ENCODE data around the gene SLC22A7.
"Not testable (repeated sequence)": the region's sequence is repeated elsewhere in the genome, so short reads cannot be mapped to it uniquely, and the experiment has no call there.

The SLC22A7 gene

DNA sequence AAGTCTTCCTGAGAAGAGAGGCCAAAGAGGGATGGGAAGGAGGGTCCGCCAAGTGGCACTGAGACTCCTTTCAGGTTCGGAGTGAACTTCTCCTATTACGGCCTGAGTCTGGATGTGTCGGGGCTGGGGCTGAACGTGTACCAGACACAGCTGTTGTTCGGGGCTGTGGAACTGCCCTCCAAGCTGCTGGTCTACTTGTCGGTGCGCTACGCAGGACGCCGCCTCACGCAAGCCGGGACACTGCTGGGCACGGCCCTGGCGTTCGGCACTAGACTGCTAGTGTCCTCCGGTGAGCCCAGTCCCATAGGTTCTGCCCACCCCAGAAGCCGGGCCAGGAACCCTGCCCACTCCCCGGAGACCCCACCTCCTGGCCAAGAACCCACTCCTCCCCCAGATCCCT, 4.1 kb downstream of the SLC22A7 start:
- Histone ChIP-seq H3K36me3 (no peaks in the 10 kb centered on the region), H3K27ac (no peak overlapping the region), H3K27me3 (ENCODE audit: insufficient read depth, low read depth, severe bottlenecking) (no peaks in the 10 kb centered on the region), H3K9me3 (ENCODE audit: severe bottlenecking) (no peaks in the 10 kb centered on the region), H3K4me3 (ENCODE audit: low read depth, low read length) (no peak overlapping the region)
- TF ChIP-seq, protein P1, sequence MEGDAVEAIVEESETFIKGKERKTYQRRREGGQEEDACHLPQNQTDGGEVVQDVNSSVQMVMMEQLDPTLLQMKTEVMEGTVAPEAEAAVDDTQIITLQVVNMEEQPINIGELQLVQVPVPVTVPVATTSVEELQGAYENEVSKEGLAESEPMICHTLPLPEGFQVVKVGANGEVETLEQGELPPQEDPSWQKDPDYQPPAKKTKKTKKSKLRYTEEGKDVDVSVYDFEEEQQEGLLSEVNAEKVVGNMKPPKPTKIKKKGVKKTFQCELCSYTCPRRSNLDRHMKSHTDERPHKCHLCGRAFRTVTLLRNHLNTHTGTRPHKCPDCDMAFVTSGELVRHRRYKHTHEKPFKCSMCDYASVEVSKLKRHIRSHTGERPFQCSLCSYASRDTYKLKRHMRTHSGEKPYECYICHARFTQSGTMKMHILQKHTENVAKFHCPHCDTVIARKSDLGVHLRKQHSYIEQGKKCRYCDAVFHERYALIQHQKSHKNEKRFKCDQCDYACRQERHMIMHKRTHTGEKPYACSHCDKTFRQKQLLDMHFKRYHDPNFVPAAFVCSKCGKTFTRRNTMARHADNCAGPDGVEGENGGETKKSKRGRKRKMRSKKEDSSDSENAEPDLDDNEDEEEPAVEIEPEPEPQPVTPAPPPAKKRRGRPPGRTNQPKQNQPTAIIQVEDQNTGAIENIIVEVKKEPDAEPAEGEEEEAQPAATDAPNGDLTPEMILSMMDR (IDR thresholded peaks at IDR 0.05; ENCODE audit: low read depth, low read length): no peak
- no peak for DNase-seq

DNA sequence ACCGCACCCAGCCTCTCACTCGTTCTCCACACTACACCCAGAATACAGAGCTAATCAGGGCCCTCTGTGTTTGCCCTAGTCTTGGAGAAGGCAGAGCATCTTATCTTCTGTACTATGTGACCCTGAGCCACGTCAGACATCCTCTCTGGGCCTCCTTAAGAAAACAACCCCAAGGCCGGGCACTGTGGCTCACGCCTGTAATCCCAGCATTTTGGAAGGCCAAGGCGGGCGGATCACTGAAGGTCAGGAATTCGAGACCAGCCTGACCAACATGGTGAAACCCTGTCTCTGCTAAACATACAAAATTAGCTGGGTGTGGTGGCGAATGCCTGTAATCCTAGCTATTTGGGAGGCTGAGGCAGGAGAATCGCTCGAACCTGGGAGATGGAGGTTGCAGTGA, 4.9 kb downstream of the SLC22A7 start:
- not testable (repeated sequence) for H3K27ac ChIP-seq; H3K27me3 ChIP-seq (ENCODE audit: insufficient read depth, low read depth, severe bottlenecking); DNase-seq; H3K36me3 ChIP-seq; H3K9me3 ChIP-seq (ENCODE audit: severe bottlenecking); H3K4me3 ChIP-seq (ENCODE audit: low read depth, low read length)

DNA sequence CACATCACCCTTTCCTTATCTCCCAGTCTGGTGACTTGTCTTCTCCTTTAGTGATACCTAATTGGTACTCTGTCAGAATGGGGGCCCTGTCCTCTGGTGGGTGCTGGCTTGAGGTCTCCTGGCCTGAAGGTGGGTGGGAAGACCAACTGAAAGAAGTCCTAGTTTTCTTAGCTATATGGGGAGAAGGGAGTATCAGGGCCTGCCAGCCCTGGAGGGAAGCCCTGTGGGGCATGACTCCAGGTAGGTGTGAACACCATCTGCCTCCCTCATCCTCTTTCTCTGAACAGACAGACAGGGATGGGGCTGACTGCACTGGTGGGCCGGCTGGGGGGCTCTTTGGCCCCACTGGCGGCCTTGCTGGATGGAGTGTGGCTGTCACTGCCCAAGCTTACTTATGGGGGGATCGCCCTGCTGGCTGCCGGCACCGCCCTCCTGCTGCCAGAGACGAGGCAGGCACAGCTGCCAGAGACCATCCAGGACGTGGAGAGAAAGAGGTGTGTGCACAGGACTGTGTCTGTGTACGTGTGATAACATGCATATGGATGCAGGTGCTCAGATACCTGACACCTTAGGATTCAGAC, 5.8 kb downstream of the SLC22A7 start:
- DNase-seq: no peak
- Histone ChIP-seq H3K27me3 (ENCODE audit: insufficient read depth, low read depth, severe bottlenecking) (no peaks in the 10 kb centered on the region), H3K9me3 (ENCODE audit: severe bottlenecking) (no peaks in the 10 kb centered on the region), H3K36me3 (no peaks in the 10 kb centered on the region), H3K4me3 (ENCODE audit: low read depth, low read length) (no peak overlapping the region), H3K27ac (no peak overlapping the region)
- TF ChIP-seq, protein P1 (IDR thresholded peaks at IDR 0.05; ENCODE audit: low read depth, low read length): no peak

DNA sequence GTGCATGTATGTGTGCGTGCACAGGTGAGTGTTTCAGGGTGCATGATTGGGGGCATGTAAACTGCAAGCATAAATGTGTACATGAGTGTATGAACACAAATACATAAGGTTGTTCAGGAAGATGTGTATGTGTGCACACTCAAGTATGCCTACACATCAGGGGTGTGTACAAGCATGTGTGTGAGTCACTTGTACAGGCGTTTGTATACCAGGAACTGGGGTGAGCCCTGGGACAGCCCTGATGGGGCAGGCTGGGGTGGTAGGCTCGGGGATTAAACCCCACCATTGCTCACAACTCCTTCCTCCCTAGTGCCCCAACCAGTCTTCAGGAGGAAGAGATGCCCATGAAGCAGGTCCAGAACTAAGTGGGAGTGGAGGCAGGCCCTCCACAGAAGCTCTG, 6.3 kb downstream of the SLC22A7 start:
- H3K4me3 ChIP-seq (ENCODE audit: low read depth, low read length): no peak overlapping the region
- TF ChIP-seq, protein P1 (IDR thresholded peaks at IDR 0.05; ENCODE audit: low read depth, low read length): no peak
- H3K9me3 ChIP-seq (ENCODE audit: severe bottlenecking): no peaks in the 10 kb centered on the region
- no peaks in the 10 kb centered on the region for H3K36me3 ChIP-seq
- DNase-seq: no peak
- H3K27me3 ChIP-seq (ENCODE audit: insufficient read depth, low read depth, severe bottlenecking): no peaks in the 10 kb centered on the region
- no peak overlapping the region for H3K27ac ChIP-seq

DNA sequence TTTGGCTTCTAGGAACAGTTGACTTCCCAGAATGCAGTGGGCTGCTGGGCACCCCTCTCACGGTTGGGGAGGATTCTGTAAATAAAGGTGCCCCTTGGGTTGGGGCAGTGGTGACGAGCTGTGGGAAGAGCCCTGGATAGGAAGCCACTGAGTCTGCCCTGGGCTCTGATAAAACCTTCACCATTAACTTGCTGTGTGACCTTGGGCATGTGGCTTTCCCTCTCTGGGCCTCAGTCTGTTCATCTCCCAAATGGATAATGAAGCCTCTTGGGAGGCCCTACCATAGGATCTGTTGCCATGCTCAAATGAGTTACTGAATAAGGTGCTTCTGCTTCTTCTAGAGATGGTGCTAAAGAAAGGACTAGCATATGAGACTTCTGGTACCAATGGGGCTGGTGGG, 6.8 kb downstream of the SLC22A7 start:
- H3K4me3 ChIP-seq (ENCODE audit: low read depth, low read length): no peak overlapping the region
- no peaks in the 10 kb centered on the region for H3K9me3 ChIP-seq (ENCODE audit: severe bottlenecking)
- DNase-seq: no peak
- H3K27me3 ChIP-seq (ENCODE audit: insufficient read depth, low read depth, severe bottlenecking): no peaks in the 10 kb centered on the region
- no peaks in the 10 kb centered on the region for H3K36me3 ChIP-seq
- TF ChIP-seq, protein P1 (IDR thresholded peaks at IDR 0.05; ENCODE audit: low read depth, low read length): no peak
- no peak overlapping the region for H3K27ac ChIP-seq

DNA sequence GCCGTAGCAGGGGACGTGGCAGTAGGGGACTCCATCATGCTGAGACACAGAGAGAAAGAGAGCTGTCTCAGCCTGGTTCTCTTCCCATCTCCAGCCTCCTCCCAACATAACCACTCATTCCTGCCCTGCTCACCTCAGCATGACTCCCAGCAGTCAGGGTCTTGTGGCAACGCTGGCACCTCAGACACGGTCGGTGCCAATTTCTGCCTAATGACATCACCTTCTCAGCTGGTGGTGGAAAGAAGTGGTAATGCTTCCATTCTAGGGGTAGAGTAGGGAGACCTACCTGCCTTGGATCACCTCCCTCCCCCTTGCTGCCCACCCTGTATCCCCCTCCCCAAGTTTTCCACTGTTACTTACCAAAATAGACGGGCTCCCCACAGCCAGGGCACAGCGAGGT, 8.0 kb downstream of the SLC22A7 start:
- no peak overlapping the region for H3K4me3 ChIP-seq (ENCODE audit: low read depth, low read length)
- no peaks in the 10 kb centered on the region for H3K27me3 ChIP-seq (ENCODE audit: insufficient read depth, low read depth, severe bottlenecking)
- TF ChIP-seq, protein P1 (IDR thresholded peaks at IDR 0.05; ENCODE audit: low read depth, low read length): no peak
- H3K36me3 ChIP-seq: no peaks in the 10 kb centered on the region
- no peaks in the 10 kb centered on the region for H3K9me3 ChIP-seq (ENCODE audit: severe bottlenecking)
- DNase-seq: no peak
- no peak overlapping the region for H3K27ac ChIP-seq

Data from WERI-Rb-1 (cell line).